Stimulated activated naive B cell treated with anti-CD40 and anti-IgM and Interleukin-4, amounts not matched to agents 10 μg/mL and 1 μg/mL and 100 μg/mL, for 72 hours (primary cell): ENCODE data around the gene CDCA7L.

Source experiments
- ATAC-seq, 2 donors: fragments of 150-1000 bp; cut with Tn5 transposase; replicated peaks; 2 replicates each; pipeline ENCODE4 v1.10.0; 2021; ENCODE audit warnings: moderate library complexity in 1 of 2
- DNase-seq: peaks from one replicate; pipeline ENCODE4 v3.0.0; 2021
- H3K27ac Mint-ChIP-seq: one replicate; pipeline ENCODE4 v1.8.0; 2022; ENCODE audit warnings: mild to moderate bottlenecking, mixed read lengths
- H3K27me3 Mint-ChIP-seq, 2 donors: one replicate each; pipeline ENCODE4 v1.8.0; 2022; ENCODE audit warnings: mixed read lengths in 2 of 2
- H3K36me3 Mint-ChIP-seq, 2 donors: one replicate each; pipeline ENCODE4 v1.8.0; 2022; ENCODE audit warnings: mixed read lengths in 2 of 2, mild to moderate bottlenecking in 1 of 2
- H3K4me1 Mint-ChIP-seq, 2 donors: one replicate each; pipeline ENCODE4 v1.8.0; 2022; ENCODE audit warnings: mixed read lengths in 2 of 2, mild to moderate bottlenecking in 1 of 2
- H3K4me3 Mint-ChIP-seq, 2 donors: one replicate each; pipeline ENCODE4 v1.8.0; 2022; ENCODE audit warnings: mild to moderate bottlenecking in 2 of 2, mixed read lengths in 2 of 2, moderate library complexity in 1 of 2
- H3K9me3 Mint-ChIP-seq, 2 donors: one replicate each; pipeline ENCODE4 v1.8.0; 2022; ENCODE audit warnings: mixed read lengths in 2 of 2, mild to moderate bottlenecking in 1 of 2

CDCA7L gene

DNA sequence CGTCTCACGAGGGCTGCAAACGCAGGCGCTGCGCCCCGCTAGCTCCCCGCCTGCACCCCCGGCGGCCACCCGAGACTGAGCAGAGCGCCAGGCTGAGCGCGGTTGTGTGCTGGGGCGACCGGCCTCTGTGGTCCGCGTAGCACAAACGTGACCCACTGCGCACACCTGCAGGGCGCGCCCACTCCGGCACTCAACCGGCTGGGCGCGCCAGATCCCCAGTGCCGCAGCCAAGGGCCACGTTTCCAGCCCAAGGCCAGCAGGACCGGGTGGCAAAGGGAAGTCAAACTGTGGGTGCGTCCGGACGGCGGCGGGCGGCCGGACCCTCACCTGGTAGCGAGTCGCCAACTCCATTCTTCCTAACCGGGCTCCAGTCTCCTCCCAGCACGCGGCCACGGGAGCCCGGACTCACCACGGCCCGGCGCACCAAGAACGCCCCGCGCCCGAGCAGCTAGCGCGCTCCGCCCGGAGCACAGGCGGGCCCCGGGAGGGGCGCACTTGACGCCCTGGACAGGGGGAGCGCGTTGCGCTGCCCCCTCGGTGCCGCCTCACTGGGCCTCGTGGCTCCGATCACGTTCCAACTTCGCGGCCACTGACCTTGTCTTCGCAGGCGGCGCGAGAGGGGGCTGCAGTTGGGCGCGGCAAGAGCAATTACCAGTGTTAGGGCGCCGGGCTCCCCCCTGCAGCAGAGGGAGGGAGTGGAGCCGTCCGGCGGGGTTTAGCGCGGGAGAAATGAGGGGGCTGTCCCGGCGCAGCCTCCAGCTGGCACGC lies at the start of gene CDCA7L:
Gene CDCA7L (minus strand): TSS at position 446 of the 768 bp plus-strand sequence. CDS start 95 bp downstream, at position 351.
- peak; percentile 73 for DNase-seq
- peaks cover 37 to 76% of the 10 kb centered on the region in 2 donors for H3K4me1 Mint-ChIP-seq
- peak within 1 kb of the TSS; percentile 100 for H3K27ac Mint-ChIP-seq
- no peaks in the 10 kb centered on the region for H3K9me3 Mint-ChIP-seq
- peaks cover 0 to 4% of the 10 kb centered on the region in 2 donors for H3K36me3 Mint-ChIP-seq
- peak; percentile 82 to 85 for ATAC-seq
- H3K4me3 Mint-ChIP-seq = peak within 1 kb of the TSS; percentile 90 to 94
- H3K27me3 Mint-ChIP-seq = no peaks in the 10 kb centered on the region

- Mint-ChIP-seq H3K36me3 (no peaks in the 10 kb centered on the region), H3K9me3 (no peaks in the 10 kb centered on the region), H3K4me3 (no peak overlapping the region), H3K27ac (no peak overlapping the region), H3K4me1 (peaks cover 1 to 7% of the 10 kb centered on the region in 2 donors), H3K27me3 (no peaks in the 10 kb centered on the region)
- ATAC-seq (no peak), DNase-seq (no peak)
Measured at GRCh38 chr7:21986096-21986495, 40.4 kb upstream of the CDCA7L start.

GRCh38 chr7:21984042-21984441 lies 38.3 kb upstream of the CDCA7L start:
- Mint-ChIP-seq H3K4me3 (no peak overlapping the region), H3K36me3 (no peaks in the 10 kb centered on the region), H3K27ac (no peak overlapping the region), H3K4me1 (peaks cover 2 to 8% of the 10 kb centered on the region in 2 donors), H3K27me3 (no peaks in the 10 kb centered on the region), H3K9me3 (no peaks in the 10 kb centered on the region)
- no peak for DNase-seq
- ATAC-seq = no peak

- Mint-ChIP-seq H3K9me3 (no peaks in the 10 kb centered on the region), H3K27me3 (no peaks in the 10 kb centered on the region), H3K27ac (no peak overlapping the region), H3K4me1 (peaks cover 2 to 8% of the 10 kb centered on the region in 2 donors), H3K4me3 (no peak overlapping the region), H3K36me3 (no peaks in the 10 kb centered on the region)
- ATAC-seq = no peak
- no peak for DNase-seq
Measured at GRCh38 chr7:21983056-21983455, 37.4 kb upstream of the CDCA7L start.

- no peak overlapping the region for H3K27ac Mint-ChIP-seq
- no peak for ATAC-seq
Measured at GRCh38 chr7:21981524-21981923, 35.8 kb upstream of the CDCA7L start.

DNA sequence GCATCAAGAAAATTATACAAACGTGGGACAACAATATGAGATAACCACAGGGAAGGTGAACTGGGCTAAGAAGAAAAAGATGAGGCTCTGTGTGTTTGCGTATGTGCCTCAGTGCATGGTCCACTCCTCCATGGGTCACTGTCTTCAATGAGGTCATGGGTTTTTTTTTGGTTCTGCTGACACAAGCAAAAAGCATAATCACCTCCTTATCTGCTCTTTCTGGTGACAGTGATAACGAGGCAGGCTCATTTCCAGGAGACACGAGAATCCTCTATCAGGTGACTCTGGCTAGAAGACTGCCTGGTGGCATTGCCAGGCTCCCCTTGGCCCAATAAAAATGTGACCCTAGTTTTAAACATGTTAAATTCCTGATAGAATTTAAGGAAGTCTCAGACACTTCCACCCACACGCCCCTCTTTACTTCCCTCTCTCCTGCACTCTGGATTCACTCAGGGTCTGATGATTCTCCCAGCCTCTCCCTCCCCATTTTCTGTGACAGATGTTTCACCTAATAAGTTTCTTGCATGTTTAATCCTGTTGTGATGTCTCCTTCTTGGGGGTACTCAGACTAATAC lies 35.3 kb upstream of the CDCA7L start:
- no peak overlapping the region for H3K4me3 Mint-ChIP-seq
- no peaks in the 10 kb centered on the region for H3K9me3 Mint-ChIP-seq
- H3K27ac Mint-ChIP-seq = no peak overlapping the region
- DNase-seq (no peak), ATAC-seq (no peak)
- no peaks in the 10 kb centered on the region for H3K36me3 Mint-ChIP-seq
- peaks cover 2 to 8% of the 10 kb centered on the region in 2 donors for H3K4me1 Mint-ChIP-seq
- H3K27me3 Mint-ChIP-seq = no peaks in the 10 kb centered on the region

More at GRCh38 chr7:21981524-21981923, 35.8 kb upstream of the CDCA7L start:
- Mint-ChIP-seq H3K36me3 (no peaks in the 10 kb centered on the region), H3K27me3 (no peaks in the 10 kb centered on the region), H3K4me3 (no peak overlapping the region), H3K9me3 (no peaks in the 10 kb centered on the region), H3K4me1 (peaks cover 2 to 8% of the 10 kb centered on the region in 2 donors)
- DNase-seq = no peak

DNA sequence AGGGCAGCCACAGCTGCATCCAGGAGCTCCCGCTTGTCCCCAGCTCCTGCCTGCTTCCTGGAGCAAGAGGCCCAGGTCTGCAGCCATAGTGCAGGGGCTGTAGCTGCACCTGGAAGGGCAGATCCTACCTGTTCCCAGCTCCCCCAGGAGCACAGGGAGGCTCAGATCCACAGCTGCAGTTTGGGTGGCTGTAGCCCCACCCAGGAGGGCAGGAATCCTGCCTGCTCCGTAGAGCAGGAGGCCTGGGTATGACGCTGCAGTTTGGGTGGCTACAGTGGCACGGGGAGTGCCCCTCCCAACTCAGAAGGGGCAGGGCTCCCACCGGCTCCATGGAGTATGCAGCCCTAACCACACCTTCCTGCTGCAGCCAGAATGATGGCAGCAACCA lies 26.7 kb upstream of the CDCA7L start:
- ATAC-seq = no peak
- no peak overlapping the region for H3K27ac Mint-ChIP-seq
- H3K4me3 Mint-ChIP-seq = no peak overlapping the region
- peaks cover 0 to 3% of the 10 kb centered on the region in 2 donors for H3K36me3 Mint-ChIP-seq
- no peak for DNase-seq
- peaks cover 6 to 32% of the 10 kb centered on the region in 2 donors for H3K4me1 Mint-ChIP-seq
- no peaks in the 10 kb centered on the region for H3K27me3 Mint-ChIP-seq
- H3K9me3 Mint-ChIP-seq = peaks cover 0 to 5% of the 10 kb centered on the region in 2 donors

- Mint-ChIP-seq H3K9me3 (peaks cover 0 to 5% of the 10 kb centered on the region in 2 donors), H3K4me3 (no peak overlapping the region), H3K36me3 (peaks cover 0 to 3% of the 10 kb centered on the region in 2 donors), H3K27me3 (no peaks in the 10 kb centered on the region), H3K27ac (no peak overlapping the region), H3K4me1 (peaks cover 6 to 32% of the 10 kb centered on the region in 2 donors)
- DNase-seq = no peak
- ATAC-seq = no peak
Measured at GRCh38 chr7:21971780-21972396, 26.2 kb upstream of the CDCA7L start.

- H3K4me3 Mint-ChIP-seq = no peak overlapping the region
- ATAC-seq = no peak
- no peaks in the 10 kb centered on the region for H3K27me3 Mint-ChIP-seq
- peaks cover 0 to 3% of the 10 kb centered on the region in 2 donors for H3K9me3 Mint-ChIP-seq
- no peak overlapping the region for H3K27ac Mint-ChIP-seq
- H3K36me3 Mint-ChIP-seq = peaks cover 0 to 3% of the 10 kb centered on the region in 2 donors
- DNase-seq = no peak
- H3K4me1 Mint-ChIP-seq = peaks cover 20 to 51% of the 10 kb centered on the region in 2 donors
Measured at GRCh38 chr7:21969822-21970221, 24.1 kb upstream of the CDCA7L start.

DNA sequence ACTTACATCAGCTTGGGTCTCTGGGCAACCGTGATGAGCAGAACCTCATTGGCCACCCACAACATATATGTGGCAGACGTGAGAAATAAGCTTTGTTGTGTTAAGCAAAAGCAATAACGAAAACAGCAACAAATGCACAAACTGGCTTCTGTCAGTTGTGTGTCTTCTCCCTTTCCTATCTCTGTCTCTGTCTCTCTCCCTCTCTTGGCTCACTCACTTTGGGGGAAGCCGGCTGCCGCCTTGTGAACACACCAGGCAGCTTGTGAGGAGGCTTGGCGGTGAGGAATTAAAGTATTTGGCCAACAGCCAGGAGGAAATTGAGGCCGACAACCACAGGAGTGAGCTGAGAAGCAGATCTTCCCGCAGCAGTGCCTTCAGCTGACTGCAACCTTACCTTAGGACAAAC lies 21.9 kb upstream of the CDCA7L start:
- no peaks in the 10 kb centered on the region for H3K27me3 Mint-ChIP-seq
- peaks cover 32 to 66% of the 10 kb centered on the region in 2 donors for H3K4me1 Mint-ChIP-seq
- H3K27ac Mint-ChIP-seq = peak overlapping the region; percentile 56
- DNase-seq = no peak
- peak in 1 of 2 donors; percentile 11 for ATAC-seq
- no peaks in the 10 kb centered on the region for H3K36me3 Mint-ChIP-seq
- peak overlapping the region; percentile 29 to 33 for H3K4me3 Mint-ChIP-seq
- peaks cover 0 to 2% of the 10 kb centered on the region in 2 donors for H3K9me3 Mint-ChIP-seq

DNA sequence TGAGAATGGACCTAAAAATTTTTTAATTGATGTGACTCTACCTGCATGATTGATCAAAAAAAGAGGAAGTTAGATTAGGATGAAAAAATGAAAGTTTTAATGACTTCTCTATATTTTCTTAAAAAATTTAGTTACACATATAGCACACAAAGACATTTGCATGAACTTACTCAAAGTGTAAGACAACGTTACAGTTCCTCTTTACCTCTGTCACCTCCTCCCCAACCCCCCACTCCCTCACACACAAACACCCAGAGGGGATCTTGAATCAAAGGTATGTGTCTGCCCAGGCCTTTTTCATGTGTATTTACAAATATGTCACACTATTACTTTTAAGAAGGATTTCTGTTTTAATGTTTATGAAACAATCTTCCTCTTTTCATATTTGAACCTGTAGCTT lies 20.6 kb upstream of the CDCA7L start:
- no peaks in the 10 kb centered on the region for H3K36me3 Mint-ChIP-seq
- no peaks in the 10 kb centered on the region for H3K9me3 Mint-ChIP-seq
- peak; percentile 64 for DNase-seq
- no peaks in the 10 kb centered on the region for H3K27me3 Mint-ChIP-seq
- peak; percentile 98 to 99 for ATAC-seq
- peaks cover 32 to 63% of the 10 kb centered on the region in 2 donors for H3K4me1 Mint-ChIP-seq
- peak overlapping the region; percentile 21 to 41 for H3K4me3 Mint-ChIP-seq
- H3K27ac Mint-ChIP-seq = peak overlapping the region; percentile 84

DNA sequence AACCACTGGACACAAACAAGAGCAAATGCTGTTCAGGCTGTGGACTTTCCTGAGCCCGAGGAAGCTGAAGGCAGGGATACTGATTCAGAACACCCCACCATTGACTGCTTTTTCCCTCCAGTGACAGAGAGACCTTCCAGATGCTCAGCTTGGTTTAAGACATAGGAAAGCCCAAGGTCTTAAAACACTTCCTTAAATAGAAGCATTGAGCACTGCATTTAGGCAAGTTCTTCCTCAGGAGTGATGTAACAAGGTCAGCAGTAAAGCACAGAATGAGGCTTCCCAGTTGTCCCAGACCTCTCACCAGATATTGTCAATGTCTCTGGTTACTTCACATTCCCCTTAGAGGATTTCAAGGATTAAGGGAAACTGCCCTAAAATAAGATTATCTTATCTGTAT lies 19.6 kb upstream of the CDCA7L start:
- Mint-ChIP-seq H3K27ac (peak overlapping the region; percentile 84), H3K4me3 (no peak overlapping the region), H3K36me3 (no peaks in the 10 kb centered on the region), H3K4me1 (peaks cover 33 to 63% of the 10 kb centered on the region in 2 donors), H3K27me3 (no peaks in the 10 kb centered on the region), H3K9me3 (no peaks in the 10 kb centered on the region)
- DNase-seq = no peak
- ATAC-seq = no peak

DNA sequence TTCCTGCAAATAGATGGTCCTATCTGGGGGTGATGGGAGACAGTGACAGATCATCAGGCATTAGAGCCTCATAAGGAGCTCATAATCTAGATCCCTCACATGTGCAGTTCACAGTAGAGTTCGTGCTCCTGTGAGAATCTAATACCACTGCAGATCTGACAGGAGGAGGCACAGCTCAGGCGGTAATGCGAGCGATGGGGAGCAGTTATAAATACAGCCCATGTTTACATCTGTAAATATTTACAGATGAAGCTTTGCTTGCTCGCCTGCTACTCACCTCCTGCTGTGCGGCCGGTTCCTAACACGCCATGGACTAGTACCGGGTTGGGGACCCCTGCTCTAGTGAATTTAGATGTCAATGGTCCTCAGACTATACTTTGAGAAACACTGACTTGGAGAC lies 17.0 kb upstream of the CDCA7L start:
- no peak overlapping the region for H3K4me3 Mint-ChIP-seq
- no peak for ATAC-seq
- peaks cover 34 to 53% of the 10 kb centered on the region in 2 donors for H3K4me1 Mint-ChIP-seq
- H3K36me3 Mint-ChIP-seq = peaks cover 0 to 1% of the 10 kb centered on the region in 2 donors
- H3K9me3 Mint-ChIP-seq = no peaks in the 10 kb centered on the region
- H3K27me3 Mint-ChIP-seq = no peaks in the 10 kb centered on the region
- H3K27ac Mint-ChIP-seq = no peak overlapping the region
- no peak for DNase-seq

GRCh38 chr7:21960922-21961321 lies 15.2 kb upstream of the CDCA7L start:
- H3K9me3 Mint-ChIP-seq = no peaks in the 10 kb centered on the region
- DNase-seq (no peak), ATAC-seq (no peak)
- no peaks in the 10 kb centered on the region for H3K27me3 Mint-ChIP-seq
- no peak overlapping the region for H3K27ac Mint-ChIP-seq
- peaks cover 0 to 1% of the 10 kb centered on the region in 2 donors for H3K36me3 Mint-ChIP-seq
- no peak overlapping the region for H3K4me3 Mint-ChIP-seq
- peaks cover 29 to 42% of the 10 kb centered on the region in 2 donors for H3K4me1 Mint-ChIP-seq
